ENCODE results near the gene GPATCH4. TPM values are rescaled to one million over a fixed set of nuclear protein-coding genes. Genes with fewer than 3 reads are reported as not detected.
"Not testable (repeated sequence)": the region's sequence is repeated elsewhere in the genome, so short reads cannot be mapped to it uniquely, and the experiment has no call there.

Gene GPATCH4
- total RNA-seq, 1 experiment from 2014 or later: 107 TPM

DNA sequence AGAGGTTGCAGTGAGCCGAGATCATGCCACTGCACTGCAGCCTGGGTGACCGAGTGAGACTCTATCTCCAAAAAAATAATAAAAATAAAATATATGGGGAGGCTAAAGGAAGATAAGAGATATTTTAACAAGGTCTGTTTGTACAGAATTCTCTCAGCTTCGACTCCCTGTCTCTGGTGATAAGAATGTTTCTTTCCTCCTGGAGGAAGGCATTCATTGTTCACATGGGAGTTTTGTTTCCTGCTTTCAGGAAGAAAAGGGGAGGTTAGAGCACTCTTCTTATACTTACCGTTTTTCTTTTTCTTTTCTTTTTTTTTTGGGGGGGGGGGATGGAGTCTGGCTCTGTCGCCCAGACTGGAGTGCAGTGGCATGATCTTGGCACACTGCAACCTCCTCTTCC, 11.7 kb downstream of the GPATCH4 start:
- H3K4me1 Mint-ChIP-seq (ENCODE audit: insufficient read depth, unreplicated experiment): peaks cover 13% of the 10 kb centered on the region
- ChIA-PET POLR2A (interaction anchor here (0.5 to 6.1 kb wide), 3 partner anchors 13 to 88 kb away, joined by 4 to 134 read pairs (median 116); partner anchors contain the start of genes GPATCH4 and MEF2D), CTCF (interaction anchor here (0.6 to 5.9 kb wide), 7 partner anchors 11 to 1428 kb away, joined by 3 to 64 read pairs (median 3); partner anchors contain the start of gene GPATCH4)
- intact Hi-C loops (cut with micrococcal nuclease): no loop called here
- no peak for TF ChIP-seq CTCF (IDR thresholded peaks at IDR 0.05; ENCODE audit: unreplicated experiment)
- H3K36me3 Mint-ChIP-seq (ENCODE audit: insufficient read depth, unreplicated experiment): peaks cover 16% of the 10 kb centered on the region
- H3K27ac Mint-ChIP-seq (ENCODE audit: low read depth, unreplicated experiment): no peak overlapping the region
- DNase-seq (ENCODE audit: unreplicated experiment): no peak
- H3K4me3 Mint-ChIP-seq (ENCODE audit: unreplicated experiment): no peak overlapping the region
- no peaks in the 10 kb centered on the region for H3K27me3 Mint-ChIP-seq (ENCODE audit: insufficient read depth, unreplicated experiment)
- no TSS peak for BruUV-seq (replicated peaks)
- no peaks in the 10 kb centered on the region for H3K9me3 Mint-ChIP-seq (ENCODE audit: unreplicated experiment)

DNA sequence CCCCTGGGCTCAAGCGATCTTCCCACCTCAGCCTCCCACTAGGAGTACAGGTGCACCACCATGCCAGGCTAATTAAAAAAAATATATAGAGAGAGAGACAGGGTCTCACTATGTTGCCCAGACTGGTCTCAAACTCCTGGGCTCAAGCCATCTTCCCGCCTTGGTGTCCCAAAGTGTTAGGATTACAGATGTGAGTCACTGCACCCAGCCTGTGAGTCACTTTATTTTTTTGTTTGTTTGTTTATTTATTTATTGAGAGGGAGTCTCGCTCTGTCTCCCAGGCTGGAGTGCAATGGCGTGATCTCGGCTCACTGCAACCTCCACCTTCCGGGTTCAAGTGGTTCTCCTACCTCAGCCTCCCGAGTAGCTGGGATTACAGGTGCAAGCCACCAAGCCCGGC, 13.4 kb downstream of the GPATCH4 start:
- peaks cover 18% of the 10 kb centered on the region for H3K4me1 Mint-ChIP-seq (ENCODE audit: insufficient read depth, unreplicated experiment)
- ChIA-PET POLR2A (interaction anchor here (5.8 kb wide), 1 partner anchor 86 kb away, joined by 116 read pairs; the partner anchor contains the start of gene MEF2D), CTCF (interaction anchor here (0.9 to 5.9 kb wide), 8 partner anchors 12 to 127 kb away, joined by 3 to 64 read pairs (median 6); partner anchors contain the start of gene GPATCH4)
- H3K27me3 Mint-ChIP-seq (ENCODE audit: insufficient read depth, unreplicated experiment); BruUV-seq (replicated peaks); H3K9me3 Mint-ChIP-seq (ENCODE audit: unreplicated experiment); H3K4me3 Mint-ChIP-seq (ENCODE audit: unreplicated experiment); DNase-seq (ENCODE audit: unreplicated experiment); H3K36me3 Mint-ChIP-seq (ENCODE audit: insufficient read depth, unreplicated experiment); H3K27ac Mint-ChIP-seq (ENCODE audit: low read depth, unreplicated experiment); intact Hi-C loops (cut with micrococcal nuclease): not testable (repeated sequence)

DNA sequence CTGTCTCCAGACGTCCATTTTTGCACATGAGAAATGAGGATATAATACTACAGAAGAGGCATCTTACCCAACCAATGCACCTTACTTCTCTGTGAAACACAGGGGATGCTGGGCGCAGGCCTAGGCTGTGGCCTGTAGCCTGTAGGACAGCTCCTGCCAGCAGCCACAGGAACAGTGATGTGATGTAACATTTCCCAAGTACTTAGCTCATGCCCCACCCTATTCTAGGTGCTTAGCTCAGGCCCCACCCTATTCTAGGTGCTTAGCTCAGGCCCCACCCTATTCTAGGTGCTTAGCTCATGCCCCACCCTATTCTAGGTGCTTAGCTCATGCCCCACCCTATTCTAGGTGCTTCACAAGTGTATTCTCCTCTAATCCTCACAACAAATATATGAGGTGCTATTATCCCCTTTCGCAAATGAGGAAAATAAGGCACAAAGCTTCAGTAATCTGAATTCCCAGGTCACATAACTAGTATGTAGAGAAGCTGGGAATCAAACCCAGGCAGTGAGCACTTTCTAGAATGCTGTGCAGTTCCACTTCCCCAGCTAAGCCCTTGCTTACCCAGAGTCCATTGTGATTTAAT, 14.3 kb downstream of the GPATCH4 start:
- ChIA-PET CTCF (interaction anchor here (0.6 to 5.9 kb wide), 24 partner anchors 13 to 341 kb away, joined by 3 to 64 read pairs (median 4); partner anchors contain the start of genes GPATCH4, HAPLN2 and NES), POLR2A (interaction anchor here (0.6 to 2.8 kb wide), 9 partner anchors 14 to 130 kb away, joined by 3 to 17 read pairs (median 3); partner anchors contain the start of gene GPATCH4)
- DNase-seq (ENCODE audit: unreplicated experiment): peak; percentile 54
- intact Hi-C loops (cut with micrococcal nuclease): no loop called here
- no TSS peak for BruUV-seq (replicated peaks)
- Mint-ChIP-seq H3K27me3 (ENCODE audit: insufficient read depth, unreplicated experiment) (no peaks in the 10 kb centered on the region), H3K9me3 (ENCODE audit: unreplicated experiment) (no peaks in the 10 kb centered on the region), H3K27ac (ENCODE audit: low read depth, unreplicated experiment) (peak overlapping the region; percentile 27), H3K4me1 (ENCODE audit: insufficient read depth, unreplicated experiment) (peaks cover 13% of the 10 kb centered on the region), H3K36me3 (ENCODE audit: insufficient read depth, unreplicated experiment) (no peaks in the 10 kb centered on the region), H3K4me3 (ENCODE audit: unreplicated experiment) (no peak overlapping the region)
- TF ChIP-seq CTCF (IDR thresholded peaks at IDR 0.05; ENCODE audit: unreplicated experiment): no peak

GRCh38 chr1:156586323-156586722, 15.0 kb downstream of the GPATCH4 start:
- H3K4me1 Mint-ChIP-seq (ENCODE audit: insufficient read depth, unreplicated experiment): peaks cover 13% of the 10 kb centered on the region
- intact Hi-C loops (cut with micrococcal nuclease): no loop called here
- no peak for TF ChIP-seq CTCF (IDR thresholded peaks at IDR 0.05; ENCODE audit: unreplicated experiment)
- BruUV-seq (replicated peaks): no TSS peak
- POLR2A ChIA-PET: interaction anchor here (0.6 to 2.8 kb wide), 8 partner anchors 15 to 129 kb away, joined by 3 to 17 read pairs (median 4); partner anchors contain the start of gene GPATCH4
- no peaks in the 10 kb centered on the region for H3K36me3 Mint-ChIP-seq (ENCODE audit: insufficient read depth, unreplicated experiment)
- no peak for DNase-seq (ENCODE audit: unreplicated experiment)
- no peaks in the 10 kb centered on the region for H3K9me3 Mint-ChIP-seq (ENCODE audit: unreplicated experiment)
- CTCF ChIA-PET: interaction anchor here (0.6 to 5.9 kb wide), 25 partner anchors 12 to 1549 kb away, joined by 3 to 64 read pairs (median 4); partner anchors contain the start of genes GPATCH4, HAPLN2 and NES
- no peaks in the 10 kb centered on the region for H3K27me3 Mint-ChIP-seq (ENCODE audit: insufficient read depth, unreplicated experiment)
- peak overlapping the region; percentile 27 for H3K27ac Mint-ChIP-seq (ENCODE audit: low read depth, unreplicated experiment)
- H3K4me3 Mint-ChIP-seq (ENCODE audit: unreplicated experiment): no peak overlapping the region
